ENCODE results near the gene CRELD1.
A peak's percentile ranks its signal among the peaks of the same experiment; 100 is the strongest.

The CRELD1 gene

GRCh38 chr3:9911863-9912262 is 21.8 kb upstream of the CRELD1 start:
- H2AFZ ChIP-seq (ENCODE audit: low read depth) = peak overlapping the region; percentile 41; the same call in 1 of the 2 replicates
- no peak overlapping the region for H3K4me3 ChIP-seq (IDR thresholded peaks at IDR 0.05; ENCODE audit: insufficient read depth, low read depth, low read length)
- H3K27me3 ChIP-seq (ENCODE audit: insufficient read depth, low read depth) = no peaks in the 10 kb centered on the region
- H3K27ac ChIP-seq = peak overlapping the region; percentile 86
- peaks cover 57% of the 10 kb centered on the region for H3K4me1 ChIP-seq (ENCODE audit: low read depth, poor library complexity, severe bottlenecking)
- H3K36me3 ChIP-seq (ENCODE audit: insufficient read depth) = no peaks in the 10 kb centered on the region
- H3K4me2 ChIP-seq = peak overlapping the region; percentile 80
- peak overlapping the region; percentile 52 for H3K9ac ChIP-seq
- TF ChIP-seq, protein P1, sequence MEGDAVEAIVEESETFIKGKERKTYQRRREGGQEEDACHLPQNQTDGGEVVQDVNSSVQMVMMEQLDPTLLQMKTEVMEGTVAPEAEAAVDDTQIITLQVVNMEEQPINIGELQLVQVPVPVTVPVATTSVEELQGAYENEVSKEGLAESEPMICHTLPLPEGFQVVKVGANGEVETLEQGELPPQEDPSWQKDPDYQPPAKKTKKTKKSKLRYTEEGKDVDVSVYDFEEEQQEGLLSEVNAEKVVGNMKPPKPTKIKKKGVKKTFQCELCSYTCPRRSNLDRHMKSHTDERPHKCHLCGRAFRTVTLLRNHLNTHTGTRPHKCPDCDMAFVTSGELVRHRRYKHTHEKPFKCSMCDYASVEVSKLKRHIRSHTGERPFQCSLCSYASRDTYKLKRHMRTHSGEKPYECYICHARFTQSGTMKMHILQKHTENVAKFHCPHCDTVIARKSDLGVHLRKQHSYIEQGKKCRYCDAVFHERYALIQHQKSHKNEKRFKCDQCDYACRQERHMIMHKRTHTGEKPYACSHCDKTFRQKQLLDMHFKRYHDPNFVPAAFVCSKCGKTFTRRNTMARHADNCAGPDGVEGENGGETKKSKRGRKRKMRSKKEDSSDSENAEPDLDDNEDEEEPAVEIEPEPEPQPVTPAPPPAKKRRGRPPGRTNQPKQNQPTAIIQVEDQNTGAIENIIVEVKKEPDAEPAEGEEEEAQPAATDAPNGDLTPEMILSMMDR (conservative IDR thresholded peaks at IDR 0.05; ENCODE audit: low read depth, low read length) = no peak
- H3K79me2 ChIP-seq (ENCODE audit: insufficient read depth, low read depth) = no peaks in the 10 kb centered on the region
- no peaks in the 10 kb centered on the region for H4K20me1 ChIP-seq (ENCODE audit: insufficient read depth)

DNA sequence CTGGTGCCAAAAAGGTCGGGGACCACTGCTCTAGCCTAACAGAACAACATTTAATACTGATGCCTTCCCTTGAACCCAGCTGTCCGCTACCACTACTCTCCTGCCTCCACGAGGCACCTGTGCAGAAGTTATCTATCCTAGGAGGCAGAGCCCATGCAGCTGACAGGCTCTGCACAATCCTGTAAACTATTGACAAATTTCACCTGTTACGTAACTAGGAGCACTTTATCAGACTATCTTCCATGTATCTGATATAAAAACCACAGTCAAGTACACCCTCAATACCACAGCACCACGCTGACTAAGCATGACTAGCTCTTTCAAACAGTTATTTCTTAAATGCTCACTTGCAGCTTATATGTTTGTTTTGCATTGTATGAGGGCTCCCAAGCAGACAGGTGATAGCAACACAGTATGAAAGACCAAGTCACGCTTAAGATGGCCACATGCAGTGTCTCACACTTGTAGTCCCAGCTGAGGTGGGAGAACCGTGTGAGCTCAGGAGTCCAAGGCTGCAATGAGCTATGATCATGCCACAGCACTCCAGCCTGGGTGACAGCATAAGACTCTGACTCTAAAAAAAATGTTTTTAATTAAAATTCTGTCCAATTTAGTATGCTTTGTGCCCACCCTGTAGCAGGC is 21.2 kb upstream of the CRELD1 start:
- peaks cover 57% of the 10 kb centered on the region for H3K4me1 ChIP-seq (ENCODE audit: low read depth, poor library complexity, severe bottlenecking)
- peak overlapping the region; percentile 86 for H3K27ac ChIP-seq
- H3K4me3 ChIP-seq (IDR thresholded peaks at IDR 0.05; ENCODE audit: insufficient read depth, low read depth, low read length) = no peak overlapping the region
- TF ChIP-seq, protein P1 (conservative IDR thresholded peaks at IDR 0.05; ENCODE audit: low read depth, low read length) = no peak
- H3K27me3 ChIP-seq (ENCODE audit: insufficient read depth, low read depth) = no peaks in the 10 kb centered on the region
- no peaks in the 10 kb centered on the region for H3K79me2 ChIP-seq (ENCODE audit: insufficient read depth, low read depth)
- H3K4me2 ChIP-seq = peak overlapping the region; percentile 80
- H2AFZ ChIP-seq (ENCODE audit: low read depth) = peak overlapping the region; percentile 41; the same call in 1 of the 2 replicates
- no peaks in the 10 kb centered on the region for H4K20me1 ChIP-seq (ENCODE audit: insufficient read depth)
- no peaks in the 10 kb centered on the region for H3K36me3 ChIP-seq (ENCODE audit: insufficient read depth)
- peak overlapping the region; percentile 52; the same call in 1 of the 2 replicates for H3K9ac ChIP-seq

- H3K27ac ChIP-seq = no peak overlapping the region
- H3K27me3 ChIP-seq (ENCODE audit: insufficient read depth, low read depth) = no peaks in the 10 kb centered on the region
- no peak overlapping the region for H2AFZ ChIP-seq (ENCODE audit: low read depth)
These were observed 20.0 kb upstream of the CRELD1 start for GRCh38 chr3:9913601-9914000.

GRCh38 chr3:9914011-9914410 is 19.6 kb upstream of the CRELD1 start:
- Histone ChIP-seq H3K79me2 (ENCODE audit: insufficient read depth, low read depth) (no peaks in the 10 kb centered on the region), H3K4me2 (no peak overlapping the region; the same call in 1 of the 2 replicates), H3K27me3 (ENCODE audit: insufficient read depth, low read depth) (no peaks in the 10 kb centered on the region), H4K20me1 (ENCODE audit: insufficient read depth) (no peaks in the 10 kb centered on the region), H3K9ac (no peak overlapping the region), H2AFZ (ENCODE audit: low read depth) (no peak overlapping the region), H3K27ac (no peak overlapping the region), H3K4me1 (ENCODE audit: low read depth, poor library complexity, severe bottlenecking) (peaks cover 57% of the 10 kb centered on the region), H3K4me3 (IDR thresholded peaks at IDR 0.05; ENCODE audit: insufficient read depth, low read depth, low read length) (no peak overlapping the region), H3K36me3 (ENCODE audit: insufficient read depth) (no peaks in the 10 kb centered on the region)
- TF ChIP-seq, protein P1 (conservative IDR thresholded peaks at IDR 0.05; ENCODE audit: low read depth, low read length) = no peak

More at GRCh38 chr3:9913601-9914000, 20.0 kb upstream of the CRELD1 start:
- Histone ChIP-seq H3K4me3 (IDR thresholded peaks at IDR 0.05; ENCODE audit: insufficient read depth, low read depth, low read length) (no peak overlapping the region), H3K36me3 (ENCODE audit: insufficient read depth) (no peaks in the 10 kb centered on the region), H4K20me1 (ENCODE audit: insufficient read depth) (no peaks in the 10 kb centered on the region), H3K4me2 (no peak overlapping the region), H3K4me1 (ENCODE audit: low read depth, poor library complexity, severe bottlenecking) (peaks cover 57% of the 10 kb centered on the region), H3K79me2 (ENCODE audit: insufficient read depth, low read depth) (no peaks in the 10 kb centered on the region), H3K9ac (no peak overlapping the region)
- TF ChIP-seq, protein P1 (conservative IDR thresholded peaks at IDR 0.05; ENCODE audit: low read depth, low read length) = no peak
